Measurements from ENCODE around the gene PI4KA. TPM values are rescaled to one million over a fixed set of nuclear protein-coding genes. Genes with fewer than 3 reads are reported as not detected.
"Not testable (repeated sequence)": the region's sequence is repeated elsewhere in the genome, so short reads cannot be mapped to it uniquely, and the experiment has no call there.

The PI4KA gene
- total and polyA plus RNA-seq, 8 donors: 22.7 to 174 (median 55.4) TPM

- 61 to 83% (median 74%) methylated on average over 2 of the region's 2 CpGs for WGBS, 5 donors
- no peak for DNase-seq
- no peak overlapping the region for H3K4me3 ChIP-seq
- no peaks in the 10 kb centered on the region for H3K27me3 ChIP-seq
- H3K36me3 ChIP-seq: no peaks in the 10 kb centered on the region
- no peaks in the 10 kb centered on the region for H3K9me3 ChIP-seq
- intact Hi-C loops (cut with DNase I; ENCODE audit: low total_unique reads): no loop called here
- no peaks in the 10 kb centered on the region for H3K4me1 ChIP-seq
- TF ChIP-seq POLR2AphosphoS5 (IDR thresholded peaks at IDR 0.05) (no peak), POLR2A (IDR thresholded peaks at IDR 0.05) (no peak), EP300 (IDR thresholded peaks at IDR 0.05) (no peak), CTCF (IDR thresholded peaks at IDR 0.05) (no peak)
- H3K27ac ChIP-seq: no peak overlapping the region
These were observed 180.8 kb downstream of the PI4KA start for GRCh38 chr22:20677684-20678242.

DNA sequence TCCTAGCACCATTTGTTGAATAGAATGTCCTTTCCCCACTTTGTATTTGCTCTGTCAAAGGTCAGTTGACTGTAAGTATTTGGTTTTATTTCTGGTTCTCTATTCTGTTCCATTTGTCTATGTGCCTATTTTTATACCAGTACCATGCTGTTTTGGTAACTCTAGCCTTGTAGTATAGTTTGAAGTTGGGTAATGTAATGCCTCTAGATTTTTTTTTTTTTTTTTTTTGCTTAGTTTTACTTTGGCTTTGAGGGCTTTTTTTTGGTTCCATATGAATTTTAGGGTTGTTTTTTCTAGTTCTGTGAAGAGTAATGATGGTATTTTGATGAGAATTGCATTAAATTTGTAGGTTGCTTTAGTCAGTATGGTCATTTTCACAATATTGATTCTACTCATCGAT is 183.0 kb downstream of the PI4KA start:
- H3K27me3 ChIP-seq: peaks cover 6 to 20% (median 12%) of the 10 kb centered on the region in 3 donors
- H3K36me3 ChIP-seq; H3K4me3 ChIP-seq; H3K27ac ChIP-seq; DNase-seq; intact Hi-C loops (cut with DNase I; ENCODE audit: low total_unique reads); H3K4me1 ChIP-seq; H3K9me3 ChIP-seq: not testable (repeated sequence)
- 95 to 100% (median 98%) methylated on average over 1 of the region's 1 CpG for WGBS, 5 donors

- H3K4me1 ChIP-seq: peaks cover 5 to 8% (median 6%) of the 10 kb centered on the region in 4 donors
- intact Hi-C loops (cut with DNase I; ENCODE audit: low total_unique reads): no loop called here
- H3K9me3 ChIP-seq: no peaks in the 10 kb centered on the region
- no peak overlapping the region for H3K27ac ChIP-seq
- no peak for TF ChIP-seq POLR2A (IDR thresholded peaks at IDR 0.05)
- TF ChIP-seq EP300 (IDR thresholded peaks at IDR 0.05): no peak
- no peak for TF ChIP-seq POLR2AphosphoS5 (IDR thresholded peaks at IDR 0.05)
- TF ChIP-seq CTCF (IDR thresholded peaks at IDR 0.05): no peak
- H3K36me3 ChIP-seq: no peaks in the 10 kb centered on the region
- peaks cover 9 to 26% (median 18%) of the 10 kb centered on the region in 3 donors for H3K27me3 ChIP-seq
- no peak overlapping the region for H3K4me3 ChIP-seq
- DNase-seq: no peak
These were observed 183.6 kb downstream of the PI4KA start for GRCh38 chr22:20674998-20675397.

- Histone ChIP-seq H3K9me3 (no peaks in the 10 kb centered on the region), H3K27me3 (peaks cover 9 to 39% (median 21%) of the 10 kb centered on the region in 3 donors), H3K4me1 (peaks cover 5 to 8% (median 6%) of the 10 kb centered on the region in 4 donors), H3K36me3 (no peaks in the 10 kb centered on the region), H3K4me3 (no peak overlapping the region), H3K27ac (no peak overlapping the region)
- no peak for TF ChIP-seq CTCF (IDR thresholded peaks at IDR 0.05)
- no peak for TF ChIP-seq EP300 (IDR thresholded peaks at IDR 0.05)
- no peak for TF ChIP-seq POLR2A (IDR thresholded peaks at IDR 0.05)
- no peak for TF ChIP-seq POLR2AphosphoS5 (IDR thresholded peaks at IDR 0.05)
- intact Hi-C loops (cut with DNase I; ENCODE audit: low total_unique reads): no loop called here
- 66 to 75% (median 68%) methylated on average over 5 of the region's 5 CpGs for WGBS, 5 donors
- no peak for DNase-seq
These were observed 185.1 kb downstream of the PI4KA start for GRCh38 chr22:20673295-20674195.

GRCh38 chr22:20672732-20673131 is 185.9 kb downstream of the PI4KA start:
- intact Hi-C loops (cut with DNase I; ENCODE audit: low total_unique reads): no loop called here
- no peaks in the 10 kb centered on the region for H3K36me3 ChIP-seq
- DNase-seq: no peak
- no peaks in the 10 kb centered on the region for H3K9me3 ChIP-seq
- 68 to 71% (median 69%) methylated on average over 3 of the region's 3 CpGs for WGBS, 5 donors
- peaks cover 5 to 8% (median 6%) of the 10 kb centered on the region in 4 donors for H3K4me1 ChIP-seq
- no peak overlapping the region for H3K4me3 ChIP-seq
- peaks cover 9 to 43% (median 21%) of the 10 kb centered on the region in 3 donors for H3K27me3 ChIP-seq
- no peak overlapping the region for H3K27ac ChIP-seq
- no peak for TF ChIP-seq CTCF (IDR thresholded peaks at IDR 0.05)
- no peak for TF ChIP-seq POLR2A (IDR thresholded peaks at IDR 0.05)
- TF ChIP-seq EP300 (IDR thresholded peaks at IDR 0.05): no peak

Data from stomach (tissue), 9 donors.